Tibial nerve (tissue), 4 donors: ENCODE measurements around the gene ELAC2. TPM values are rescaled to one million over a fixed set of nuclear protein-coding genes. Genes with fewer than 3 reads are reported as not detected.
A peak's percentile ranks its signal among the peaks of the same experiment; 100 is the strongest.

ENCODE experiments used
- DNase-seq, 2 donors: peaks; one replicate each; pipeline ENCODE4 v3.0.0-alpha.2; 2019; ENCODE audit warnings: low spot score in 2 of 2
- H3K27ac ChIP-seq, 4 donors: fragments of 200-600 bp; sonication (generic) in 3 of 4; one replicate each; pipeline ENCODE4 v1.5.1; 2017 to 2019; ENCODE audit warnings: mild to moderate bottlenecking in 1 of 4
- H3K27me3 ChIP-seq, 2 donors: fragments of 200-600 bp; sonication (generic) in 1 of 2; one replicate each; pipeline versions ENCODE4 v1.5.1 to v1.6.0; 2017 to 2019
- H3K36me3 ChIP-seq, 3 donors: fragments of 200-600 bp; sonication (generic); one replicate each; pipeline ENCODE4 v1.5.1; 2018 to 2019
- H3K4me1 ChIP-seq, 4 donors: fragments of 200-600 bp; sonication (generic) in 3 of 4; one replicate each; pipeline ENCODE4 v1.5.1; 2017 to 2019
- H3K4me3 ChIP-seq, 4 donors: fragments of 200-600 bp; sonication (generic) in 3 of 4; one replicate each; pipeline ENCODE4 v1.5.1; 2017 to 2019; ENCODE audit warnings: mild to moderate bottlenecking in 1 of 4, moderate library complexity in 1 of 4
- H3K9me3 ChIP-seq, 4 donors: fragments of 200-600 bp; sonication (generic) in 3 of 4; one replicate each; pipeline ENCODE4 v1.5.1; 2017 to 2019
- EP300 ChIP-seq, 2 donors: sonication (generic); formaldehyde crosslinking; IDR thresholded peaks; one replicate each; pipeline ENCODE4 v1.6.1; 2017; ENCODE audit warnings: antibody characterized with exemption in 2 of 2, mild to moderate bottlenecking in 1 of 2
- POLR2A ChIP-seq, 2 donors: fragments of 450-650 bp; IDR thresholded peaks; one replicate each; pipeline ENCODE4 v1.6.1; 2017; ENCODE audit warnings: antibody characterized with exemption in 2 of 2, mild to moderate bottlenecking in 2 of 2, moderate library complexity in 2 of 2
- WGBS, 2 donors: methylation state at CpG; one replicate each; pipeline ENCODE4 v1.1.5; 2018; 5-methylcytosine and 5-hydroxymethylcytosine counted together
- total RNA-seq, 4 donors: library from RNA; depleted of rRNA; stranded (reverse); fragments of >200 nt; gene quantifications; one replicate each; pipeline ENCODE4 v1.1.0, GENCODE V29; 2016
- TF ChIP-seq, protein P1 (sequence below), 5 experiments: fragments of 200-600 bp in 3 of 5; fragments of 450-650 bp in 2 of 5; sonication (generic) in 3 of 5; IDR thresholded peaks; one replicate each; pipeline ENCODE4 v1.5.1; 2016 to 2019; ENCODE audit warnings: antibody characterized with exemption in 5 of 5, mild to moderate bottlenecking in 3 of 5, moderate library complexity in 2 of 5

The ELAC2 gene
- total RNA-seq, 4 donors from 2014 or later: 48.5 to 86.7 (median 67.4) TPM

DNA sequence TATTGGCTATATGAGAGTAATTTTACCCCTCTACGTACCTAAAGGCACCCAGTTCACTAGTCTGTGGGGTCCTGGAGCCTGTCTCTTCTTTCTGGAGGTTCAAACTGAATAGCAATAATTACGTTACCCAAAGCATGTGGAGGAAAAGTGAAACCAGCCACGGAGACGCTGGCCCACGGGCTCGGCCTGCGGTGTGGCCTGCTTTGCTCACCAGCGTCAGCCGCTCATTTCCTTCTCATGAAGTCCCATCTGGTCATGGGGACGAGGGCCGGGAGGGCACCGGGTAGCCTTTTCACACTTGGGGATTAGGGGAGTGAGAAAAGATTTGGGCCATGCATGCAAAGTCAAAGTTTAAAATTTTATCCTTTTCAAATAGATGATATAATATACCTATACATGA lies 26.9 kb downstream of the ELAC2 start:
- DNase-seq: no peak
- Histone ChIP-seq H3K4me3 (no peak overlapping the region), H3K27me3 (no peaks in the 10 kb centered on the region), H3K9me3 (no peaks in the 10 kb centered on the region), H3K27ac (no peak overlapping the region), H3K4me1 (peaks cover 0 to 2% (median 0%) of the 10 kb centered on the region in 4 donors), H3K36me3 (peaks cover 0 to 68% (median 19%) of the 10 kb centered on the region in 3 donors)
- TF ChIP-seq POLR2A (IDR thresholded peaks at IDR 0.05): no peak
- TF ChIP-seq, protein P1, sequence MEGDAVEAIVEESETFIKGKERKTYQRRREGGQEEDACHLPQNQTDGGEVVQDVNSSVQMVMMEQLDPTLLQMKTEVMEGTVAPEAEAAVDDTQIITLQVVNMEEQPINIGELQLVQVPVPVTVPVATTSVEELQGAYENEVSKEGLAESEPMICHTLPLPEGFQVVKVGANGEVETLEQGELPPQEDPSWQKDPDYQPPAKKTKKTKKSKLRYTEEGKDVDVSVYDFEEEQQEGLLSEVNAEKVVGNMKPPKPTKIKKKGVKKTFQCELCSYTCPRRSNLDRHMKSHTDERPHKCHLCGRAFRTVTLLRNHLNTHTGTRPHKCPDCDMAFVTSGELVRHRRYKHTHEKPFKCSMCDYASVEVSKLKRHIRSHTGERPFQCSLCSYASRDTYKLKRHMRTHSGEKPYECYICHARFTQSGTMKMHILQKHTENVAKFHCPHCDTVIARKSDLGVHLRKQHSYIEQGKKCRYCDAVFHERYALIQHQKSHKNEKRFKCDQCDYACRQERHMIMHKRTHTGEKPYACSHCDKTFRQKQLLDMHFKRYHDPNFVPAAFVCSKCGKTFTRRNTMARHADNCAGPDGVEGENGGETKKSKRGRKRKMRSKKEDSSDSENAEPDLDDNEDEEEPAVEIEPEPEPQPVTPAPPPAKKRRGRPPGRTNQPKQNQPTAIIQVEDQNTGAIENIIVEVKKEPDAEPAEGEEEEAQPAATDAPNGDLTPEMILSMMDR (IDR thresholded peaks at IDR 0.05): no peak
- no peak for TF ChIP-seq EP300 (IDR thresholded peaks at IDR 0.05)
- 92 to 96% methylated on average over 12 of the region's 12 CpGs for WGBS, 2 donors

DNA sequence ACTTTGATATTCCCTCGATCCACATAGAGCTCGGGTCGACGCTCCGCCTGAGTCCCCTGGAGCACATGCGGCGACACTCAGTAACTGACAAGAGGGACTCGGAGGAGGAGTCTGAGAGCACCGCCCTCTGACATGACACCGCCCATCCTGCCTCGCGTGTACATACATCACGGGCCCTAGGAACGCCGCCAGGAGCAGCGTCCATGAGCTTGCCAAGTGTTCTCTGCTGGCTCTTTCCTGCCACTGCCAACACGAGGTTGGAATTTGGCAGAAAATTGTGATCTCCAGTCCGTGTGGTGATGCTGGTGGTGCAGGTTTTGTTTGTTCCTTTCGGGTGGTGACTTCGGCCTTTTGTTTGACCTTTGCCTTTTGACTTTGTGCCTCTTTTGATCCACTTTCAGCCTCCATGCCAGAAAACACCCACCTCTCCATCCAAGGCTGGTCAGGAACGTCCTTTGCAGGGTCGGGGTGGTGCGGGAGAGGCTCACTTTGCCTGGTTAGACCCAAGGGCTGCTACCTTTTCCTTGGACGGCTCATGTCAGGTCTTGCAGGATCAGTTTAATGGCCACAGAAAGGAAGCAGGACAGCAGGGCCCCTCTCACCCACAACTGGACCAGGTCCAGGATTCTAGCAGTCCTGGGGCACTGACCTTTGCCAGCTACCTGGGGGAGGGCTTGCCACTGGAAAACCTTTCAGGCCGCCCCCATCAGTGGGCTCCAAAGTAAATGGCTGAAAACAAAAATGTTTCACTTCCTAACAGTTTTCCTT lies 27.6 kb downstream of the ELAC2 start:
- H3K27me3 ChIP-seq: no peaks in the 10 kb centered on the region
- H3K27ac ChIP-seq: no peak overlapping the region
- no peak overlapping the region for H3K4me3 ChIP-seq
- WGBS, 2 donors: 91 to 93% methylated on average over 25 of the region's 25 CpGs
- no peaks in the 10 kb centered on the region for H3K9me3 ChIP-seq
- TF ChIP-seq POLR2A (IDR thresholded peaks at IDR 0.05) (no peak), EP300 (IDR thresholded peaks at IDR 0.05) (no peak)
- TF ChIP-seq, protein P1 (IDR thresholded peaks at IDR 0.05): no peak
- H3K4me1 ChIP-seq: peaks cover 0 to 8% (median 0%) of the 10 kb centered on the region in 4 donors
- no peak for DNase-seq
- H3K36me3 ChIP-seq: peaks cover 0 to 61% (median 12%) of the 10 kb centered on the region in 3 donors

DNA sequence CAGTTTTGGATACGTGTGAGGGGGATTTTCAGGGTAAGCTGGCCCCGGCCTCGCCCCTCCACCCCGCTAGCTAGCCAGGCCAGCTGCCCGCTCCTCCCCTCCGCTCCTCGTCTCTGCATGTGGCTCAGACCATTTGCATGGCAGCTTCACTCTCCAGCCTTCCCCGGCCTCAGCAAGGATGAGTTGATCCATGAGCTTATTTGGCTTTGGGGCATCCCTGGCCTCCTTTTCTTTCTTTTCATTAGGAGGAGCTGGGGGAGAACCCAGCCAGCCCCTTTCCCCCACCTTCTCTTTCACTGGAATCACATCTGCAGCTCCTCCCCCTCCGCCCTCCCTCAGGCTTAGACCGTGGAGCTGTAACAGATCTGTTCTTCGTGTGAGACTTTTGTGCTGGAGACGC lies 30.7 kb downstream of the ELAC2 start:
- WGBS, 2 donors: 56 to 62% methylated on average over 12 of the region's 12 CpGs
- no peaks in the 10 kb centered on the region for H3K27me3 ChIP-seq
- no peak for DNase-seq
- H3K9me3 ChIP-seq: no peaks in the 10 kb centered on the region
- no peak for TF ChIP-seq EP300 (IDR thresholded peaks at IDR 0.05)
- TF ChIP-seq POLR2A (IDR thresholded peaks at IDR 0.05): no peak
- TF ChIP-seq, protein P1 (IDR thresholded peaks at IDR 0.05): no peak
- H3K27ac ChIP-seq: no peak overlapping the region
- H3K4me1 ChIP-seq: peaks cover 0 to 26% (median 0%) of the 10 kb centered on the region in 4 donors
- H3K4me3 ChIP-seq: no peak overlapping the region
- peaks cover 0 to 30% (median 0%) of the 10 kb centered on the region in 3 donors for H3K36me3 ChIP-seq

DNA sequence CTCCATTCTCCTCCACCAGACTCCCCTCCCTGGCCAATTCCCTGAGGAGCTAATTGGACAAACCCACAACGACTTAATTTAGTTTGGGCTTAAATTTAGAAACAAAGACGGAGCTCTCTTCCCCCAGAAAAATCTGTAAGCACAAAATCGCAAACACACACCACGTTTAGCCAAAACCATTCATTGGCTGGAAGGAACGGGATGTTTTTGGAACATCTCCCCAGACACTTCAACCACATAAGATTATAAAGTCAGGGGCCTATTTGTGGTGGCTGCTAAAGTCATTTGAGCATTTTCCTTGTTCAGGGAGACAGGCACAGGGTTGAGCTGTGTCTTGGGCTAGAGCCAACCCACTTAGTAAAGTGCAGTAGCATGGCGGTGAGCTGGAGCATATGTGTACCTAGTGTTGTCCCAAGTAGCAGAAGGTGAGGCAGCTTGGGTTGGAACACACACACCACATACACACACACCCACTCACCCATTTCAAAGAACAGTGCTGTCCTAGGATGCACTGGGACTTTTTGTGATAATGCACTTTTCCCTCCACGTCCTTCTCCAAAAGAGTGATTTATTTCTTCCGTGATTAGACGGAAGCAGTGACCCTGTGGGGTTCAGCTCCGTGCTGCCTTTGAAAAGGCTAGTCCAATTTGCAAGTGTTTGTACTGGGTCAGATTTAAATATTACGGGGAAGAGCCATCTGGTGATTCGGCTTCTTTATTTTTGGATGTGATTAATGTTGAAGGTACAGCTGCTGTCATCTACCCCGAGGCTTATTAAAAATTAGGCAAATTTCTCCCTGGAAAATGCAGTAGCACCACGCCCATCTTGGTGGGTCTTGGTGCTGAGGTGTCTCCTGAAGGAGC lies 32.2 kb downstream of the ELAC2 start:
- Histone ChIP-seq H3K36me3 (peaks cover 0 to 16% (median 0%) of the 10 kb centered on the region in 3 donors), H3K27ac (peak overlapping the region in 2 of 4 donors; percentile 43 to 81), H3K4me3 (no peak overlapping the region), H3K27me3 (no peaks in the 10 kb centered on the region), H3K9me3 (no peaks in the 10 kb centered on the region), H3K4me1 (peaks cover 0 to 26% (median 0%) of the 10 kb centered on the region in 4 donors)
- WGBS, 2 donors: 40 to 45% methylated on average over 14 of the region's 14 CpGs
- peak in 1 of 2 donors; percentile 20 for DNase-seq
- TF ChIP-seq EP300 (IDR thresholded peaks at IDR 0.05) (no peak), POLR2A (IDR thresholded peaks at IDR 0.05) (no peak)
- TF ChIP-seq, protein P1 (IDR thresholded peaks at IDR 0.05): no peak
